ENCODE measurements around the gene ZBTB12. TPM values are rescaled to one million over a fixed set of nuclear protein-coding genes. Genes with fewer than 3 reads are reported as not detected.

Gene ZBTB12
- total RNA-seq, 1 donor from 2014 or later = 2.0 TPM

Other genes with a start within 250 kb of the ZBTB12 start
- gene BAG6, start 249.4 kb downstream of the ZBTB12 start, total RNA-seq = 143 TPM
- gene APOM, start 246.2 kb downstream of the ZBTB12 start, total RNA-seq = 1.6 TPM
- gene C6orf47, start 241.3 kb downstream of the ZBTB12 start, total RNA-seq = 18.1 TPM
- 8.2 TPM for gene GPANK1, start 237.1 kb downstream of the ZBTB12 start, total RNA-seq
- 108 TPM for gene CSNK2B, start 236.0 kb downstream of the ZBTB12 start, total RNA-seq
- 2.6 TPM for gene LY6G5B, start 232.1 kb downstream of the ZBTB12 start, total RNA-seq
- gene LY6G5C, start 221.0 kb downstream of the ZBTB12 start, total RNA-seq = 0.72 TPM
- gene ABHD16A, start 198.8 kb downstream of the ZBTB12 start, total RNA-seq = 28.3 TPM
- gene LY6G6F, start 195.2 kb downstream of the ZBTB12 start, total RNA-seq = not detected
- gene LY6G6D, start 186.7 kb downstream of the ZBTB12 start, total RNA-seq = not detected
- gene LY6G6C, start 180.3 kb downstream of the ZBTB12 start, total RNA-seq = 10.8 TPM
- gene MPIG6B, start 178.7 kb downstream of the ZBTB12 start, total RNA-seq = 1.1 TPM
- gene DDAH2, start 172.8 kb downstream of the ZBTB12 start, total RNA-seq = 15.3 TPM
- gene CLIC1, start 165.6 kb downstream of the ZBTB12 start, total RNA-seq = 372 TPM
- 12.0 TPM for gene MSH5, start 162.1 kb downstream of the ZBTB12 start, total RNA-seq
- 0.64 TPM for gene SAPCD1, start 139.4 kb downstream of the ZBTB12 start, total RNA-seq
- gene VWA7, start 124.8 kb downstream of the ZBTB12 start, total RNA-seq = 1.6 TPM
- 79.8 TPM for gene VARS1, start 106.3 kb downstream of the ZBTB12 start, total RNA-seq
- gene LSM2, start 95.1 kb downstream of the ZBTB12 start, total RNA-seq = 45.0 TPM
- gene HSPA1L, start 86.8 kb downstream of the ZBTB12 start, total RNA-seq = 0.44 TPM
- 56.6 TPM for gene HSPA1A, start 86.5 kb downstream of the ZBTB12 start, total RNA-seq
- 92.9 TPM for gene HSPA1B, start 74.3 kb downstream of the ZBTB12 start, total RNA-seq
- 17.9 TPM for gene NEU1, start 39.3 kb downstream of the ZBTB12 start, total RNA-seq
- gene SLC44A4, start 23.1 kb downstream of the ZBTB12 start, total RNA-seq = 2.9 TPM
- 28.2 TPM for gene EHMT2, start 4.4 kb downstream of the ZBTB12 start, total RNA-seq
- gene C2, start 25.6 kb upstream of the ZBTB12 start, total RNA-seq = 2.9 TPM
- gene CFB, start 44.0 kb upstream of the ZBTB12 start, total RNA-seq = 36.1 TPM
- gene NELFE, start 56.9 kb upstream of the ZBTB12 start, total RNA-seq = 57.7 TPM
- gene SKIC2, start 57.1 kb upstream of the ZBTB12 start, total RNA-seq = 31.3 TPM
- 10.6 TPM for gene DXO, start 70.1 kb upstream of the ZBTB12 start, total RNA-seq
- 2.9 TPM for gene C4A, start 80.0 kb upstream of the ZBTB12 start, total RNA-seq
- 5.3 TPM for gene C4B, start 112.7 kb upstream of the ZBTB12 start, total RNA-seq
- gene CYP21A2, start 136.3 kb upstream of the ZBTB12 start, total RNA-seq = 0.60 TPM
- 7.6 TPM for gene TNXB, start 207.3 kb upstream of the ZBTB12 start, total RNA-seq
- 76.0 TPM for gene ATF6B, start 226.2 kb upstream of the ZBTB12 start, total RNA-seq
- 10.1 TPM for gene FKBPL, start 228.2 kb upstream of the ZBTB12 start, total RNA-seq
- gene PRRT1, start 249.9 kb upstream of the ZBTB12 start, total RNA-seq = 0.40 TPM

All from esophagus mucosa (tissue), 1 donor.